NCI-H345 (cell line): Measurements from ENCODE around the gene C12orf42.
A peak's percentile ranks its signal among the peaks of the same experiment; 100 is the strongest.

Experiments used
- DNase-seq: peaks from one replicate; lab custom pipeline; 2025; lab: John Stamatoyannopoulos, UW

Gene C12orf42

GRCh38 chr12:103269946-103270345, 225.8 kb downstream of the C12orf42 start:
- DNase-seq, result peak; percentile 65

DNA sequence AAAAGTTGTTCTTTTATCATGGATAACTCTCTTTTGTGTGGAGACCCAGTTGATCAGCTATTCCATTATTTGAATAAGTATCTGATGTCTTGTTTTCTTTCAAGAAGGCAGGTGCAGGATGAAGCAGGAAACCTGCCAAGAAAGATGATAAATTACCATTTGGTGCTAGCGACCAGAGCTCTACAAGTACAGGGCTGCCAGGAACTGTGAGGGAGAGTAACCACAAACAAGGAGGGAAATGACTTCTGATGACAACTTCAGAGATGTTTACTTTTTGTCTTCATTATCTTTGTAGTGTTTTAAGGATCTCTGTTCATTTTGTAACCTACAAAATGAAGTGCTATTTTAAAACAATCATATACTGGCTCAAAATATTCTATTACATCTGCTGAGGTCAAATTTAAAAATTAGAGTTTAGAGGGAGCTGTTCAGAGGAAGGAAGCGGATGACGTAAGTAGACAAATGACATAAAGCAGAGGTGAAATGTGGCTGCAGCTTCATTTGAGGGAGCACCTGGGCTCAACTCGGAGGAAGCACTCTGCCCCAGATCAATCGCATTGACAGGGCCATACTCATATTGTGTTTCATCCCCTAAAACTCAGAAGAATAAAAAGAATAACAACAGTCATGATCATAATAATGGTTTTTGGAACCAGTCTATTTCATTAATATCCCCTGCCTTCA, 226.8 kb downstream of the C12orf42 start:
- DNase-seq, result peak; percentile 91

GRCh38 chr12:103257763-103258162, 238.0 kb downstream of the C12orf42 start:
- no peak for DNase-seq
